CD4-positive, alpha-beta memory T cell (primary cell): ENCODE results near the gene FGGY. TPM values are rescaled to one million over a fixed set of nuclear protein-coding genes. Genes with fewer than 3 reads are reported as not detected.

Source experiments
- CTCF ChIA-PET: fragments of 350-600 bp; sonication (Branson Sonifier 250); formaldehyde crosslinking; loops from one replicate; lab custom pipeline; 2021; ENCODE audit warnings: inconsistent platforms; ENCODE audit not compliant: partially characterized antibody; lab: Charles Lee
- POLR2A ChIA-PET: fragments of 350-600 bp; sonication (Branson Sonifier 250); formaldehyde crosslinking; loops from one replicate; lab custom pipeline; 2021; ENCODE audit not compliant: partially characterized antibody; lab: Charles Lee
- DNase-seq, 5 donors: peaks; one replicate each; pipeline versions ENCODE4 v3.0.0 to v3.0.0-alpha.2; 2020 to 2022; ENCODE audit warnings: mixed read lengths in 1 of 5
- H3K27ac ChIP-seq: one replicate; pipeline ENCODE4 v1.7.0; 2013; ENCODE audit warnings: low read depth, low read length
- H3K27me3 ChIP-seq: 2 replicates; pipeline ENCODE4 v1.7.0; 2013; ENCODE audit warnings: mild to moderate bottlenecking, low read length, moderate library complexity; ENCODE audit not compliant: insufficient read depth
- H3K36me3 ChIP-seq: 2 replicates; pipeline ENCODE4 v1.7.0; 2013; ENCODE audit warnings: mild to moderate bottlenecking, low read length, moderate library complexity; ENCODE audit not compliant: insufficient read depth
- H3K4me1 ChIP-seq: 2 replicates; pipeline ENCODE4 v1.7.0; 2013; ENCODE audit warnings: mild to moderate bottlenecking, low read length, moderate library complexity; ENCODE audit not compliant: insufficient read depth
- H3K4me3 ChIP-seq, 2 donors: one replicate each; pipeline ENCODE4 v1.7.0; 2013; ENCODE audit warnings: low read length in 2 of 2, mild to moderate bottlenecking in 1 of 2
- H3K9me3 ChIP-seq, 2 donors: one replicate each; pipeline ENCODE4 v1.7.0; 2013; ENCODE audit warnings: low read length in 2 of 2, control low read depth in 1 of 2; ENCODE audit not compliant: control insufficient read depth in 1 of 2
- H3K27ac Mint-ChIP-seq, 7 donors: one replicate each; pipeline ENCODE4 v1.8.0; 2020 to 2021; ENCODE audit warnings: mixed read lengths in 7 of 7, mild to moderate bottlenecking in 6 of 7, inconsistent platforms in 3 of 7, moderate library complexity in 3 of 7
- H3K27me3 Mint-ChIP-seq, 2 donors: one replicate each; pipeline ENCODE4 v1.8.0; 2020 to 2021; ENCODE audit warnings: mixed read lengths in 2 of 2
- H3K36me3 Mint-ChIP-seq, 2 donors: one replicate each; pipeline ENCODE4 v1.8.0; 2020 to 2021; ENCODE audit warnings: mixed read lengths in 2 of 2, inconsistent platforms in 1 of 2, mild to moderate bottlenecking in 1 of 2
- H3K4me1 Mint-ChIP-seq, 4 donors: one replicate each; pipeline ENCODE4 v1.8.0; 2020 to 2021; ENCODE audit warnings: mixed read lengths in 4 of 4, mild to moderate bottlenecking in 1 of 4
- H3K4me3 Mint-ChIP-seq, 8 donors: one replicate each; pipeline ENCODE4 v1.8.0; 2020 to 2021; ENCODE audit warnings: mixed read lengths in 8 of 8, mild to moderate bottlenecking in 7 of 8, moderate library complexity in 6 of 8, inconsistent platforms in 3 of 8
- H3K9me3 Mint-ChIP-seq, 8 donors: one replicate each; pipeline ENCODE4 v1.8.0; 2020 to 2021; ENCODE audit warnings: mixed read lengths in 8 of 8, mild to moderate bottlenecking in 5 of 8, inconsistent platforms in 3 of 8, moderate library complexity in 1 of 8
- intact Hi-C: fragments of 100-400 bp; cut with micrococcal nuclease; formaldehyde crosslinking; loops from one replicate; pipeline ENCODE4 v1.15.1; 2023
- polyA plus RNA-seq, 2 donors: library from polyadenylated mRNA; unstranded; fragments of 300-500 nt; fragmentation: Illumina TruSeq; gene quantifications; one replicate each; pipeline ENCODE4 v1.2.3, GENCODE V29; 2021
- total RNA-seq, 2 experiments: library from RNA; stranded (reverse); gene quantifications; one replicate each; pipeline ENCODE4 v1.2.3, GENCODE V29; 2021

Gene FGGY
- total and polyA plus RNA-seq, 4 experiments from 2014 or later: 1.8 to 8.8 (median 3.6) TPM

- no peaks in the 10 kb centered on the region for H3K9me3 ChIP-seq
- peaks cover 0 to 2% of the 10 kb centered on the region in 2 donors for H3K27me3 Mint-ChIP-seq
- no peaks in the 10 kb centered on the region for H3K27me3 ChIP-seq
- ChIA-PET POLR2A (no interaction called here), CTCF (no interaction called here)
- no peaks in the 10 kb centered on the region for H3K36me3 Mint-ChIP-seq
- H3K4me3 Mint-ChIP-seq: no peak overlapping the region
- H3K4me3 ChIP-seq: no peak overlapping the region
- H3K36me3 ChIP-seq: no peaks in the 10 kb centered on the region
- no peak overlapping the region for H3K27ac Mint-ChIP-seq
- intact Hi-C loops: no loop called here
- DNase-seq: no peak
- H3K4me1 Mint-ChIP-seq: no peaks in the 10 kb centered on the region
- no peaks in the 10 kb centered on the region for H3K9me3 Mint-ChIP-seq
- H3K4me1 ChIP-seq: no peaks in the 10 kb centered on the region
- H3K27ac ChIP-seq: no peak overlapping the region
Observed at GRCh38 chr1:59415286-59415850, 118.5 kb downstream of the FGGY start.

- no peaks in the 10 kb centered on the region for H3K36me3 Mint-ChIP-seq
- Histone ChIP-seq H3K27ac (no peak overlapping the region), H3K27me3 (no peaks in the 10 kb centered on the region), H3K4me3 (no peak overlapping the region), H3K9me3 (no peaks in the 10 kb centered on the region), H3K4me1 (no peaks in the 10 kb centered on the region), H3K36me3 (no peaks in the 10 kb centered on the region)
- intact Hi-C loops: no loop called here
- no peak overlapping the region for H3K4me3 Mint-ChIP-seq
- peaks cover 0 to 2% of the 10 kb centered on the region in 2 donors for H3K27me3 Mint-ChIP-seq
- DNase-seq: no peak
- no peaks in the 10 kb centered on the region for H3K4me1 Mint-ChIP-seq
- no peak overlapping the region for H3K27ac Mint-ChIP-seq
- CTCF ChIA-PET: no interaction called here
- POLR2A ChIA-PET: no interaction called here
- no peaks in the 10 kb centered on the region for H3K9me3 Mint-ChIP-seq
Observed at GRCh38 chr1:59415881-59416280, 119.0 kb downstream of the FGGY start.

- Histone ChIP-seq H3K9me3 (no peaks in the 10 kb centered on the region), H3K36me3 (no peaks in the 10 kb centered on the region), H3K27me3 (no peaks in the 10 kb centered on the region), H3K27ac (no peak overlapping the region), H3K4me1 (no peaks in the 10 kb centered on the region), H3K4me3 (no peak overlapping the region)
- intact Hi-C loops: no loop called here
- Mint-ChIP-seq H3K27me3 (peaks cover 0 to 2% of the 10 kb centered on the region in 2 donors), H3K4me1 (no peaks in the 10 kb centered on the region), H3K4me3 (no peak overlapping the region), H3K36me3 (no peaks in the 10 kb centered on the region), H3K27ac (no peak overlapping the region), H3K9me3 (no peaks in the 10 kb centered on the region)
- CTCF ChIA-PET: no interaction called here
- no peak for DNase-seq
- POLR2A ChIA-PET: no interaction called here
Observed at GRCh38 chr1:59417406-59417805, 120.5 kb downstream of the FGGY start.

- Histone ChIP-seq H3K4me1 (no peaks in the 10 kb centered on the region), H3K9me3 (no peaks in the 10 kb centered on the region), H3K27me3 (no peaks in the 10 kb centered on the region), H3K27ac (no peak overlapping the region), H3K36me3 (no peaks in the 10 kb centered on the region), H3K4me3 (no peak overlapping the region)
- Mint-ChIP-seq H3K4me3 (no peak overlapping the region), H3K27me3 (peaks cover 0 to 2% of the 10 kb centered on the region in 2 donors), H3K27ac (no peak overlapping the region), H3K4me1 (no peaks in the 10 kb centered on the region), H3K9me3 (no peaks in the 10 kb centered on the region), H3K36me3 (no peaks in the 10 kb centered on the region)
- intact Hi-C loops: no loop called here
- CTCF ChIA-PET: no interaction called here
- DNase-seq: no peak
- POLR2A ChIA-PET: no interaction called here
Observed at GRCh38 chr1:59418363-59419144, 121.7 kb downstream of the FGGY start.

GRCh38 chr1:59419361-59420140, 122.7 kb downstream of the FGGY start:
- Mint-ChIP-seq H3K4me3 (no peak overlapping the region), H3K36me3 (no peaks in the 10 kb centered on the region), H3K27ac (no peak overlapping the region), H3K27me3 (peaks cover 0 to 2% of the 10 kb centered on the region in 2 donors), H3K9me3 (no peaks in the 10 kb centered on the region), H3K4me1 (no peaks in the 10 kb centered on the region)
- Histone ChIP-seq H3K27me3 (no peaks in the 10 kb centered on the region), H3K4me1 (no peaks in the 10 kb centered on the region), H3K4me3 (no peak overlapping the region), H3K36me3 (no peaks in the 10 kb centered on the region), H3K9me3 (no peaks in the 10 kb centered on the region), H3K27ac (no peak overlapping the region)
- intact Hi-C loops: no loop called here
- DNase-seq: no peak
- CTCF ChIA-PET: no interaction called here
- POLR2A ChIA-PET: no interaction called here

- H3K4me1 Mint-ChIP-seq: no peaks in the 10 kb centered on the region
- intact Hi-C loops: no loop called here
Observed at GRCh38 chr1:59421232-59421920, 124.5 kb downstream of the FGGY start.

More at GRCh38 chr1:59421232-59421920, 124.5 kb downstream of the FGGY start:
- H3K4me3 ChIP-seq: no peak overlapping the region
- CTCF ChIA-PET: no interaction called here
- DNase-seq: no peak
- POLR2A ChIA-PET: no interaction called here
- no peaks in the 10 kb centered on the region for H3K36me3 Mint-ChIP-seq
- H3K9me3 Mint-ChIP-seq: no peaks in the 10 kb centered on the region
- peaks cover 0 to 2% of the 10 kb centered on the region in 2 donors for H3K27me3 Mint-ChIP-seq
- H3K9me3 ChIP-seq: no peaks in the 10 kb centered on the region
- H3K4me3 Mint-ChIP-seq: no peak overlapping the region
- no peaks in the 10 kb centered on the region for H3K27me3 ChIP-seq
- H3K27ac ChIP-seq: no peak overlapping the region
- no peaks in the 10 kb centered on the region for H3K4me1 ChIP-seq
- H3K27ac Mint-ChIP-seq: no peak overlapping the region
- no peaks in the 10 kb centered on the region for H3K36me3 ChIP-seq
